Sigmoid colon (tissue), 7 donors: Measurements from ENCODE around the gene C12orf50. TPM values are rescaled to one million over a fixed set of nuclear protein-coding genes. Genes with fewer than 3 reads are reported as not detected.

Source experiments
- DNase-seq: peaks from one replicate; pipeline ENCODE4 v3.0.0-alpha.2; 2019
- H3K27ac ChIP-seq, 4 donors: fragments of 200-600 bp; sonication (generic); one replicate each; pipeline ENCODE4 v1.5.1; 2016 to 2019; ENCODE audit warnings: mild to moderate bottlenecking in 1 of 4
- H3K27me3 ChIP-seq, 3 donors: fragments of 200-600 bp; sonication (generic); one replicate each; pipeline ENCODE4 v1.5.1; 2019; ENCODE audit warnings: mild to moderate bottlenecking in 1 of 3
- H3K36me3 ChIP-seq, 4 donors: fragments of 200-600 bp; sonication (generic); one replicate each; pipeline ENCODE4 v1.5.1; 2016 to 2019
- H3K4me1 ChIP-seq, 4 donors: fragments of 200-600 bp; sonication (generic); one replicate each; pipeline ENCODE4 v1.5.1; 2017 to 2019
- H3K4me3 ChIP-seq, 4 donors: fragments of 200-600 bp; sonication (generic); one replicate each; pipeline ENCODE4 v1.5.1; 2017 to 2019; ENCODE audit warnings: mild to moderate bottlenecking in 2 of 4, moderate library complexity in 1 of 4
- H3K9me3 ChIP-seq, 4 donors: fragments of 200-600 bp in 3 of 4; sonication (generic) in 3 of 4; one replicate each; pipeline versions ENCODE4 v1.5.1 to v1.6.1; 2013 to 2019
- EP300 ChIP-seq, 4 donors: sonication (generic); formaldehyde crosslinking; IDR thresholded peaks; one replicate each; pipeline ENCODE4 v1.6.1; 2017; ENCODE audit warnings: antibody characterized with exemption in 4 of 4
- POLR2A ChIP-seq, 2 donors: fragments of 450-650 bp; IDR thresholded peaks; one replicate each; pipeline ENCODE4 v1.6.1; 2016; ENCODE audit warnings: antibody characterized with exemption in 2 of 2, mild to moderate bottlenecking in 2 of 2, moderate library complexity in 2 of 2
- POLR2AphosphoS5 ChIP-seq, 4 donors: sonication (generic); formaldehyde crosslinking; IDR thresholded peaks; one replicate each; pipeline ENCODE4 v1.6.1; 2017; ENCODE audit warnings: antibody characterized with exemption in 4 of 4
- WGBS, 2 donors: extraction: QIAGEN DNeasy Blood & Tissue Kit; methylation state at CpG; one replicate each; pipeline ENCODE4 v1.1.7; 2013; 5-methylcytosine and 5-hydroxymethylcytosine counted together
- intact Hi-C: fragments of 100-400 bp; cut with DNase I; formaldehyde crosslinking; loops from one replicate; pipeline ENCODE4 v1.15.1; 2023
- polyA plus RNA-seq, 3 donors: library from polyadenylated mRNA; stranded (reverse); fragments of 200-250 nt; gene quantifications; one replicate each; pipeline ENCODE4 v1.2.3, GENCODE V29; 2013
- total RNA-seq, 4 donors: library from RNA; depleted of rRNA; stranded (reverse); fragments of >200 nt; gene quantifications; one replicate each; pipeline ENCODE4 v1.1.0, GENCODE V29; 2016
- TF ChIP-seq, protein P1 (sequence below), 4 experiments: fragments of 450-650 bp in 3 of 4; fragments of 200-600 bp in 1 of 4; IDR thresholded peaks; one replicate each; pipeline ENCODE4 v1.5.1; 2016 to 2019; ENCODE audit warnings: antibody characterized with exemption in 4 of 4, mild to moderate bottlenecking in 3 of 4, moderate library complexity in 2 of 4
- donor health status: healthy with polysubstance abuse.
- donor health status: Bipolar disorder and iron deficiency.
- donor health status: healthy.

The C12orf50 gene
- total and polyA plus RNA-seq, 7 donors = not detected

DNA sequence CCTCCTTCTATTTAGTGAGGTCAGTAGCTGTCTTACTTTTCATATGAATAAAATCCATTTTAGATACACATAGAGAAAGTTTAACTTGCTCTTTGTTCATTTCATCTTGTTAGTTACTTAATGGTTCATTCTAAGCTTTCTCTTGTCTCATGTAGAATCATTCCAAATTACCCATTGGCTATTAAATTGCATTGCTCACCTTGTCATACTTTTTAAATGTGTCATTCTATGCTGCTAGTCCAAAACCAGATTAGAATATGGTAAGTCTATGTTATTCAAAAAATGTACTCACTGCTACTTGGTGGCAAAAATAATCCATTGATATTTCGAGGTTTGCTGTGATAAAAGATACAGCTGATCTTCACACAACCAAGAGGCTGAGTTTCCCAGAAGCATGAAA is 3.0 kb downstream of the C12orf50 start:
- intact Hi-C loops = no loop called here
- Histone ChIP-seq H3K4me1 (no peaks in the 10 kb centered on the region), H3K4me3 (no peak overlapping the region), H3K9me3 (no peaks in the 10 kb centered on the region), H3K27me3 (no peaks in the 10 kb centered on the region), H3K27ac (no peak overlapping the region), H3K36me3 (no peaks in the 10 kb centered on the region)
- WGBS, 2 donors = 78 to 84% methylated on average over 1 of the region's 1 CpG
- DNase-seq = no peak
- TF ChIP-seq EP300 (IDR thresholded peaks at IDR 0.05) (no peak), POLR2A (IDR thresholded peaks at IDR 0.05) (no peak), POLR2AphosphoS5 (IDR thresholded peaks at IDR 0.05) (no peak)
- TF ChIP-seq, protein P1, sequence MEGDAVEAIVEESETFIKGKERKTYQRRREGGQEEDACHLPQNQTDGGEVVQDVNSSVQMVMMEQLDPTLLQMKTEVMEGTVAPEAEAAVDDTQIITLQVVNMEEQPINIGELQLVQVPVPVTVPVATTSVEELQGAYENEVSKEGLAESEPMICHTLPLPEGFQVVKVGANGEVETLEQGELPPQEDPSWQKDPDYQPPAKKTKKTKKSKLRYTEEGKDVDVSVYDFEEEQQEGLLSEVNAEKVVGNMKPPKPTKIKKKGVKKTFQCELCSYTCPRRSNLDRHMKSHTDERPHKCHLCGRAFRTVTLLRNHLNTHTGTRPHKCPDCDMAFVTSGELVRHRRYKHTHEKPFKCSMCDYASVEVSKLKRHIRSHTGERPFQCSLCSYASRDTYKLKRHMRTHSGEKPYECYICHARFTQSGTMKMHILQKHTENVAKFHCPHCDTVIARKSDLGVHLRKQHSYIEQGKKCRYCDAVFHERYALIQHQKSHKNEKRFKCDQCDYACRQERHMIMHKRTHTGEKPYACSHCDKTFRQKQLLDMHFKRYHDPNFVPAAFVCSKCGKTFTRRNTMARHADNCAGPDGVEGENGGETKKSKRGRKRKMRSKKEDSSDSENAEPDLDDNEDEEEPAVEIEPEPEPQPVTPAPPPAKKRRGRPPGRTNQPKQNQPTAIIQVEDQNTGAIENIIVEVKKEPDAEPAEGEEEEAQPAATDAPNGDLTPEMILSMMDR (IDR thresholded peaks at IDR 0.05) = no peak

DNA sequence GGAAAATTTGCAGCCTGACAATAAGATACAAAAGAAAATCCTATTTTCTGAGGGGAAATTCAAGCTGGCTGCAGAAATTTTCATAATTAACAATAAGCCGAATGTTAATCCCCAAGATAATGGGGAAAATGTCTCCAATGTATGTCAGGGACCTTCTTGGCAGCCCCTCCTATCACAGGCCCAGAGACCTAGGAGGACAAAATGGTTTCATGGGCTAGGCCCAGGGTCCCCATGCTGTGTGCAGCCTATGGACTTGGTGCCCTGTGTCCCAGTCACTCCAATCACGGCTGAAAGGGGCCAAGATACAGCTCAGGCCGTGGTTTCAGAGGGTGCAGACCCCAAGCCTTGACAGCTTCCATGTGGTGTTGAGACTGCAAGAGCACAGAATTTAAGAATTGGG is 11.2 kb downstream of the C12orf50 start:
- Histone ChIP-seq H3K27me3 (no peaks in the 10 kb centered on the region), H3K9me3 (peaks cover 0 to 5% (median 1%) of the 10 kb centered on the region in 4 donors), H3K4me3 (no peak overlapping the region), H3K4me1 (no peaks in the 10 kb centered on the region), H3K36me3 (no peaks in the 10 kb centered on the region), H3K27ac (no peak overlapping the region)
- DNase-seq = no peak
- intact Hi-C loops = no loop called here
- 67 to 83% methylated on average over 3 of the region's 3 CpGs for WGBS, 2 donors
- TF ChIP-seq POLR2AphosphoS5 (IDR thresholded peaks at IDR 0.05) = no peak
- TF ChIP-seq, protein P1 (IDR thresholded peaks at IDR 0.05) = no peak
- no peak for TF ChIP-seq EP300 (IDR thresholded peaks at IDR 0.05)
- no peak for TF ChIP-seq POLR2A (IDR thresholded peaks at IDR 0.05)

DNA sequence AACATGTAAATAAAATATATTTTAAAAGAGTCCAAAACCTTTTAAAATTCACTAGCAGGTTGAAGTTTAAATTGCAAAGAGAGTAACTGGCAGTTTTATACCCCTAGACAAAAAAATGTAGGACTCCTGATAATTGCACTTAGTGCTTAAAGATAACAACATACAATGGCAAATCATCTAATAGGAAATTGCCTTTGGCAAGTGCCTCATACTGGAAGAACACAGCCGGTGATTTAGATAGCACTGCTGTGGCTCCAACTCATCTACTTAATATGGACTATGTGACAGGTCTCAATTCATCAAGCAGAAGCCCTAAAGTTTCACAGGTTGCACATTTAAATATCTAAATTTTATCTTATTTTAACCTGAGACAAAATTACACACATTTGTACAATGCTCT is 13.4 kb downstream of the C12orf50 start:
- H3K27me3 ChIP-seq = no peaks in the 10 kb centered on the region
- no peak overlapping the region for H3K4me3 ChIP-seq
- H3K9me3 ChIP-seq = peaks cover 0 to 5% (median 1%) of the 10 kb centered on the region in 4 donors
- TF ChIP-seq POLR2AphosphoS5 (IDR thresholded peaks at IDR 0.05) = no peak
- TF ChIP-seq POLR2A (IDR thresholded peaks at IDR 0.05) = no peak
- TF ChIP-seq EP300 (IDR thresholded peaks at IDR 0.05) = no peak
- TF ChIP-seq, protein P1 (IDR thresholded peaks at IDR 0.05) = no peak
- no peak overlapping the region for H3K27ac ChIP-seq
- DNase-seq = no peak
- no peaks in the 10 kb centered on the region for H3K36me3 ChIP-seq
- WGBS, 2 donors = 25 to 41% methylated on average over 1 of the region's 1 CpG
- H3K4me1 ChIP-seq = no peaks in the 10 kb centered on the region
- intact Hi-C loops = no loop called here

DNA sequence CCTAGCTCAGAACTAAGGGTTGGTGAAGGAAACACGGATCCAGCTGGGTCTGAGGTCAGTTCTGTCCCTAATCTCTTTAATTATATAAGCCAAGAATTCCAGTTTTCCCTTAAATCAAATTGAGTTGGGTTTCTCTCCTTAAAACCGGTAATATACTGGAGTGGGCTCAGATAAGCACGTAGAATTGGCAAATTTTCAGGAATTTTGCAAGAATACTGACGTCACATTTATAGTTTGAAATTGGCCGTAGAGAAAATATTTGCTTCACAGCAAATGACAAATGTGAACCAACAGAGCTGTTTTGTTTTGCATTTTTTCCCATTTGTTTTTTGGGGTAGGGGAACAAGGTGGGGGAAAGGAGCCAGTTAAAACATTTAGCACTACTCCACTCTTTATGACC is 17.4 kb downstream of the C12orf50 start:
- H3K4me1 ChIP-seq = no peaks in the 10 kb centered on the region
- no peaks in the 10 kb centered on the region for H3K27me3 ChIP-seq
- H3K36me3 ChIP-seq = no peaks in the 10 kb centered on the region
- H3K4me3 ChIP-seq = no peak overlapping the region
- no peak overlapping the region for H3K27ac ChIP-seq
- no peak for DNase-seq
- WGBS, 2 donors = 66 to 80% methylated on average over 5 of the region's 5 CpGs
- intact Hi-C loops = no loop called here
- H3K9me3 ChIP-seq = no peaks in the 10 kb centered on the region
- TF ChIP-seq, protein P1 (IDR thresholded peaks at IDR 0.05) = no peak
- TF ChIP-seq POLR2AphosphoS5 (IDR thresholded peaks at IDR 0.05) = no peak
- TF ChIP-seq POLR2A (IDR thresholded peaks at IDR 0.05) = no peak
- no peak for TF ChIP-seq EP300 (IDR thresholded peaks at IDR 0.05)

DNA sequence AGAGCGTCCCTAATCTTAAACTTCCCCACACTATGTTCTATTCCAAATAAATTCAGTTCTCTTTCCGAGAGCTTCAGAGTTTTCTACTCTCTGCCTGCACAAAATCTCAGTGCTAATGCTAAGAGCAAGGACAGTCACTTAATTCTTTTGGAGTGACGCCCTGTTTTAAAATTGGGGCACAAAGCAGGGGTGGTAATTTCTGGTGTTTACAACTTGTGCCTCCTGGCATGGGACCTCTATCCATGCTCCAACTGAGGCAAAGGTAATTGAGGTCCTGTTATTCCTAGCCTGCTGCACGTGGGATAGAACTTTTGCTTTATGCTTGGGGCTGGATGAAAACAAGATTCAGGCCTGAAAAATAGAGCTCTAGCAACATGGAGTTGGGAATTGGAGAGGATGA is 22.9 kb downstream of the C12orf50 start:
- 76 to 84% methylated on average over 4 of the region's 4 CpGs for WGBS, 2 donors

More for the DNA sequence above, 22.9 kb downstream of the C12orf50 start:
- H3K36me3 ChIP-seq = no peaks in the 10 kb centered on the region
- TF ChIP-seq POLR2AphosphoS5 (IDR thresholded peaks at IDR 0.05) = no peak
- TF ChIP-seq EP300 (IDR thresholded peaks at IDR 0.05) = no peak
- TF ChIP-seq POLR2A (IDR thresholded peaks at IDR 0.05) = no peak
- no peaks in the 10 kb centered on the region for H3K27me3 ChIP-seq
- intact Hi-C loops = no loop called here
- no peaks in the 10 kb centered on the region for H3K9me3 ChIP-seq
- no peaks in the 10 kb centered on the region for H3K4me1 ChIP-seq
- no peak overlapping the region for H3K4me3 ChIP-seq
- DNase-seq = no peak
- no peak overlapping the region for H3K27ac ChIP-seq
